HepG2 (cell line): ENCODE measurements around the gene ACTL7B. TPM values are rescaled to one million over a fixed set of nuclear protein-coding genes. Genes with fewer than 3 reads are reported as not detected.

Source experiments
- CREB3 ChIP-seq: sonication (generic); formaldehyde crosslinking; IDR thresholded peaks from 2 replicates; pipeline ENCODE4 v1.5.0; 2020; ENCODE audit warnings: missing genetic modification reagents
- GATAD1 ChIP-seq: IDR thresholded peaks from 2 replicates; pipeline ENCODE4 v1.6.1; 2016; ENCODE audit warnings: missing genetic modification reagents, missing compliant biosample characterization
- HDAC1 ChIP-seq: sonication (generic); formaldehyde crosslinking; IDR thresholded peaks from 2 replicates; pipeline ENCODE4 v1.5.1; 2020; ENCODE audit warnings: mild to moderate bottlenecking, missing genetic modification reagents
- HNF4A ChIP-seq: sonication (generic); formaldehyde crosslinking; IDR thresholded peaks from 2 replicates; pipeline ENCODE4 v1.4.0; 2020; ENCODE audit warnings: missing genetic modification reagents
- HOXA3 ChIP-seq: sonication (generic); formaldehyde crosslinking; IDR thresholded peaks from 2 replicates; pipeline ENCODE4 v1.5.0; 2020; ENCODE audit warnings: missing genetic modification reagents
- NFE2L1 ChIP-seq: sonication (generic); formaldehyde crosslinking; IDR thresholded peaks from 2 replicates; pipeline ENCODE4 v1.4.0; 2020; ENCODE audit warnings: missing genetic modification reagents, mild to moderate bottlenecking, borderline replicate concordance
- NFRKB ChIP-seq: fragments of 450-650 bp; IDR thresholded peaks from 2 replicates; pipeline ENCODE4 v1.6.1; 2017
- RAD51 ChIP-seq: fragments of 450-650 bp; IDR thresholded peaks from 2 replicates; pipeline ENCODE4 v1.6.1; 2016; ENCODE audit warnings: borderline replicate concordance
- RARG ChIP-seq: sonication (generic); formaldehyde crosslinking; IDR thresholded peaks from 2 replicates; pipeline ENCODE4 v1.4.0; 2020; ENCODE audit warnings: low read depth, mild to moderate bottlenecking, missing genetic modification reagents
- SALL2 ChIP-seq: sonication (generic); formaldehyde crosslinking; IDR thresholded peaks from 2 replicates; pipeline ENCODE4 v1.8.1; 2023; ENCODE audit warnings: mild to moderate bottlenecking, missing genetic modification reagents, inconsistent platforms
- SP1 ChIP-seq, 2 experiments: fragments of 450-650 bp in 1 of 2; sonication (generic) in 1 of 2; formaldehyde crosslinking in 1 of 2; IDR thresholded peaks; 2 replicates each; pipeline versions ENCODE4 v1.4.0 to v1.6.1; 2016 to 2020; ENCODE audit warnings: missing genetic modification reagents in 1 of 2
- THYN1 ChIP-seq: sonication (generic); formaldehyde crosslinking; IDR thresholded peaks from 2 replicates; pipeline ENCODE4 v1.8.1; 2023; ENCODE audit warnings: low read depth, mild to moderate bottlenecking, moderate library complexity, missing genetic modification reagents, borderline replicate concordance
- ZBTB14 ChIP-seq: sonication (generic); formaldehyde crosslinking; IDR thresholded peaks from 2 replicates; pipeline ENCODE4 v1.4.0; 2020; ENCODE audit warnings: missing genetic modification reagents
- ZBTB25 ChIP-seq: IDR thresholded peaks from 2 replicates; pipeline ENCODE4 v1.6.1; 2018; ENCODE audit warnings: missing genetic modification reagents
- ZMAT5 ChIP-seq: sonication (generic); formaldehyde crosslinking; IDR thresholded peaks from 2 replicates; pipeline ENCODE4 v1.5.0; 2020; ENCODE audit warnings: mild to moderate bottlenecking, low read depth, missing genetic modification reagents, borderline replicate concordance
- ZNF260 ChIP-seq: sonication (generic); formaldehyde crosslinking; IDR thresholded peaks from 2 replicates; pipeline ENCODE4 v1.4.0; 2020; ENCODE audit warnings: missing genetic modification reagents, low read depth, mild to moderate bottlenecking, borderline replicate concordance
- ZNF337 ChIP-seq: sonication (generic); formaldehyde crosslinking; IDR thresholded peaks from 2 replicates; pipeline ENCODE4 v1.5.1; 2020; ENCODE audit warnings: missing genetic modification reagents, low read depth, mild to moderate bottlenecking, borderline replicate concordance
- ZNF547 ChIP-seq: sonication (generic); formaldehyde crosslinking; IDR thresholded peaks from 2 replicates; pipeline ENCODE4 v1.5.1; 2020; ENCODE audit warnings: mild to moderate bottlenecking, missing genetic modification reagents
- ZNF549 ChIP-seq: sonication (generic); formaldehyde crosslinking; IDR thresholded peaks from 2 replicates; pipeline ENCODE4 v1.5.0; 2020; ENCODE audit warnings: missing genetic modification reagents
- ZNF558 ChIP-seq: sonication (generic); formaldehyde crosslinking; IDR thresholded peaks from 2 replicates; pipeline ENCODE4 v1.9.0; 2022; ENCODE audit warnings: mild to moderate bottlenecking, missing genetic modification reagents, borderline replicate concordance
- ZNF564 ChIP-seq: sonication (generic); formaldehyde crosslinking; IDR thresholded peaks from 2 replicates; pipeline ENCODE4 v1.8.1; 2023; ENCODE audit warnings: mild to moderate bottlenecking, missing genetic modification reagents
- ZNF572 ChIP-seq: sonication (generic); formaldehyde crosslinking; IDR thresholded peaks from 2 replicates; pipeline ENCODE4 v1.5.1; 2020; ENCODE audit warnings: mild to moderate bottlenecking, missing genetic modification reagents
- ZNF580 ChIP-seq: IDR thresholded peaks from 2 replicates; pipeline ENCODE4 v1.6.1; 2016; ENCODE audit warnings: low read depth, borderline replicate concordance
- ZNF691 ChIP-seq: sonication (generic); formaldehyde crosslinking; IDR thresholded peaks from 2 replicates; pipeline ENCODE4 v1.4.0; 2020; ENCODE audit warnings: missing genetic modification reagents, low read depth, mild to moderate bottlenecking, borderline replicate concordance
- ZNF766 ChIP-seq: sonication (generic); formaldehyde crosslinking; IDR thresholded peaks from 2 replicates; pipeline ENCODE4 v1.5.0; 2020; ENCODE audit warnings: missing genetic modification reagents, borderline replicate concordance
- ZZZ3 ChIP-seq: sonication (generic); formaldehyde crosslinking; IDR thresholded peaks from 2 replicates; pipeline ENCODE4 v1.4.0; 2020; ENCODE audit warnings: missing genetic modification reagents, mild to moderate bottlenecking, borderline replicate concordance
- polyA plus RNA-seq, 8 experiments: library from polyadenylated mRNA; depleted of rRNA in 3 of 8; stranded (reverse) in 7 of 8; unstranded in 1 of 8; fragments of >200 nt; fragmentation: Illumina TruSeq in 4 of 8; extraction: Trizol in 4 of 8; gene quantifications; 2 replicates each; pipeline versions ENCODE4 v1.2.1 to v1.2.3, GENCODE V29; 2011 to 2016; ENCODE audit warnings: low read depth in 4 of 8, missing spikeins in 1 of 8, mixed read lengths in 1 of 8; ENCODE audit not compliant: insufficient read depth in 1 of 8
- total RNA-seq, 5 experiments: library from RNA; depleted of rRNA; stranded (reverse); fragments of >200 nt; fragmentation: Illumina TruSeq; extraction: Trizol; gene quantifications; 2 replicates each; pipeline ENCODE4 v1.2.3, GENCODE V29; 2016; ENCODE audit warnings: low read depth in 1 of 5

The ACTL7B gene
- total and polyA plus RNA-seq, 2 of the 13 experiments (the other 11 are each of a cell fraction or from before 2014, with no cell fraction given), result 0.07 to 0.11 TPM

- TF ChIP-seq SP1 (IDR thresholded peaks at IDR 0.05) (no peak), SP1 (CRISPR knock-in tag; IDR thresholded peaks at IDR 0.05) (peak; percentile 37; the same call in 1 of the 2 replicates), ZNF572 (CRISPR knock-in tag) (no peak), RARG (CRISPR knock-in tag) (0 out of 2 replicates have a peak, but pooled peaks have one; percentile 84), ZNF766 (CRISPR knock-in tag) (0 out of 2 replicates have a peak, but pooled peaks have one; percentile 41), NFE2L1 (CRISPR knock-in tag) (no peak), THYN1 (CRISPR knock-in tag) (no peak), ZNF337 (CRISPR knock-in tag) (no peak), ZNF549 (no peak), ZNF564 (CRISPR knock-in tag) (peak; percentile 57; the same call in 1 of the 2 replicates), ZMAT5 (no peak), GATAD1 (CRISPR knock-in tag) (no peak; the same call in 1 of the 2 replicates), ZNF691 (peak; percentile 84; the same call in 1 of the 2 replicates), ZNF547 (CRISPR knock-in tag) (no peak; the same call in 1 of the 2 replicates), ZBTB14 (CRISPR knock-in tag) (no peak), RAD51 (no peak), ZBTB25 (CRISPR knock-in tag) (peak; percentile 81), HDAC1 (CRISPR knock-in tag) (peak; percentile 93), ZNF580 (CRISPR knock-in tag) (peak; percentile 88), SALL2 (CRISPR knock-in tag) (0 out of 2 replicates have a peak, but pooled peaks have one; percentile 42), ZNF558 (CRISPR knock-in tag) (no peak), HNF4A (CRISPR knock-in tag) (peak; percentile 94), ZZZ3 (CRISPR knock-in tag) (no peak), ZNF260 (CRISPR knock-in tag) (no peak), NFRKB (no peak), HOXA3 (CRISPR knock-in tag) (peak; percentile 88), CREB3 (CRISPR knock-in tag) (no peak)
Measured at GRCh38 chr9:108885643-108886348, 30.0 kb upstream of the ACTL7B start (continued).
